A172 (cell line): ENCODE data around the gene FFAR1. TPM values are rescaled to one million over a fixed set of nuclear protein-coding genes. Genes with fewer than 3 reads are reported as not detected.

Experiments used
- DNase-seq: peaks from one replicate; pipeline ENCODE4 v3.0.0-alpha.2; 2015; ENCODE audit warnings: low spot score
- total RNA-seq: library from RNA; depleted of rRNA; stranded (reverse); fragments of >200 nt; shearing (Covaris generic); gene quantifications from 2 replicates; pipeline ENCODE4 v1.2.3, GENCODE V29; 2014; rRNA removed

The FFAR1 gene
- total RNA-seq, 1 experiment from 2014 or later: not detected

DNA sequence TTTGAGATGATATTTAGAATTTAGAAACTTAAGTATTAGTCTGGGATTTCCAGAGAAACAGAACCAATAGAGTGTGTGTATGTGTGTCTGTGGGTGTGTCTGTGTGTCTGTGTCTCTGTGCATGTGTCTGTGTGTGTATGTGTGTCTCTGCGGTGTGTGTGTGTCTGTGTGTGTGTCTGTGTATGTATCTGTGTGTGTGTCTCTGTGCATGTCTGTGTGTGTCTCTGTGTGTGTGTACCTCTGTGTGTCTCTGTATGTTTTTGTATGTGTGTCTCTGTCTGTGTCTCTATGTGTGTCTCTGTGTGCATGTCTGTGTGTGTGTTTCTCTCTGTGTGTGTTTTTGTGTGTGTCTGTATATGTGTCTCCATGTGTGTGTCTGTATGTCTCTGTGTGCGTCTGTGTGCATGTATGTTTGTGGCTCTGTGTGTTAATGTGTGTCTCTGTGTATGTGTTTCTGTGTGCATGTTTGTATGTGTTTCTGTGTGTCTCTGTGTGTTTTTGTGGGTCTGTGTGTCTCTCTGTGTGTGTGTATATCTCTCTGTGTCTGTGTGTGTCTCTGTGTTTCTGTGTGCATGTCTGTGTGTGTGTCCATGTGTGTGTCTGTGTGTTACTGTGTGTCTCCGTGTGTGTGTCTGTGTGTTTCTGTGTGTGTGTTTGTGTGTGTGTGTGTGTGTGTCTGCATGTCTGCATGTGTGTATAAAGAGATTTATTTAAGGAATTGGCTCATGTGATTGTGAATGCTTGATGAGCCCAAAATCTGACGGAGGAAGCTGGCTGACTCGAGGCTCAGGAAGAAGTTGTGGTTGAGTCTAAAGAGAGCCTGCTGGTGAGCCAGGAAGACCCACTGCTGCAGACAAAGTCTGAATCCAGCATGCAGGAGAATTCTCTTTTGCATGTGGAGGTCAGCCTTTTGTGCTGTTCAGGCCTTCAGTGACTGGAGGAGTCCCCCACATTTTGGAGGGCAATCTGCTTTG is 45.3 kb downstream of the FFAR1 start:
- DNase-seq: no peak

DNA sequence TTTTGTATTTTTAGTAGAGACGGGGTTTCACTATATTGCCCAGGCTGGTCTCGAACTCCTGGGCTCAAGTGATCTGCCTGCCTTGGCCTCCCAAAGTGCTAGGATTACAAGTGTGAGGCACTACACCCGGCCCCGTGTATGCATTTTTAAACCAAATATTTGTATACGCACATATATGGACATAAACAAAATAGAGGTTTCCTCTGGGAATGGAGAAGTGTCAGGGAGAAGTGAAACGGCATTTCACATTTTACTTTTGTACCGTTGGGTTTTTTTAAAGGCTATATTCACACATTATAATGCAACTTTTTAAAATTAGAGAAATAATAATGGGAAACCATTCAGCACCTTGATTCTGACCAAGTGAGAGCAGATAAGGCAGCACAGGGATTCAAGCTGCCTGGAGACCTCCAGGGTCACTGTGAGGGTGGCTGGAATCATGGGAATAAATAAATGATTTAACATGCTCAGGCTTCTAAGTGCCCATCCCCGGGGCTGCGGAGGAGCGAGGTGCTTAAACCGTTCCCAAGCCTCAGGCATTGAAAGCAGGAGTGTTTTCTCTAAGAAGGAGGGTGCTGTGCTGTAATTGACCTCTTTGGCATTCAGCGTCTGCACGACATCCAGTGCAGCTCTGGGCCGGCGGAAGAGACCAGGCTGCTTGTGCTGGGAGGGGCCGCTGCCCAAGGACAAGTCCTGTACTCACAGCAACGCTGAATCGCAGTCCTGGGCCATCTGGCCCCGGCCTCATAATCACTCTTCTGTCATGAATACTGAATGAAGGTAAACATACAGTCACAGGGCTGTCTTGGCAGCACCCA is 47.9 kb downstream of the FFAR1 start:
- DNase-seq: no peak

DNA sequence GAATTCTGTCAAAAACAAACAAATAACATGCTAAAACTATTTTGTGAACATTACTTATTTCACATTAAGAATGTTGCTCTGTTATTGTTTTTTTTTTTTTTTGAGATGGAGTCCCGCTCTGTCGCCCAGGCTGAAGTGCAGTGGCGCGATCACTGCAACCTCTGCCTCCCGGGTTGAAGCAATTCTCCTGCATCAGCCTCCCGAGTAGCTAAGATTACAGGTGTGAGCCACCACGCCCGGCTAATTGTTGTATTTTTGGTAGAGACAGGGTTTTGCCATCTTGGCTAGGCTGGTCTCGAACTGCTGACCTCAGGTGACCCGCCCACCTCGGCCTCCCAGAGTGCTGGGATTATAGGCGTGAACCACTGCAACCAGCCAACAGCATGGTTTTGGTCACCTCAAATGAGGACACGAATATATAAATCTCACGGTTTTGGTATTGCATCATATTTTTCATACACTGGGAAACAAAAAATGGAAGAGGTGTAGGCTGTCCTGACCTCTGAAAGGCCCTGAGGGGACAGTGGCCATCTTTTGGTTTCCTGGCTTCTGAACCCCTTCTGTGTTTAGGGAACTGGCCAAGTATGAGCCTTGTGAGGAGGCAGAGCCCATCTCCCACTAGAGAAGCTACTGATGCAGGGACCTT is 48.7 kb downstream of the FFAR1 start:
- no peak for DNase-seq

- no peak for DNase-seq
These were observed 49.4 kb downstream of the FFAR1 start for GRCh38 chr19:35397064-35397463.

Other genes starting within 250 kb of the FFAR1 start
- 4.8 TPM in 1 of 2 replicates, not detected in the other for gene FXYD3, start 232.1 kb upstream of the FFAR1 start, total RNA-seq
- gene LGI4, start 212.8 kb upstream of the FFAR1 start, total RNA-seq: 0.43 TPM in 1 of 2 replicates, not detected in the other
- gene FXYD1, start 209.1 kb upstream of the FFAR1 start, total RNA-seq: not detected in 2 replicates
- gene FXYD7, start 204.6 kb upstream of the FFAR1 start, total RNA-seq: not detected in 2 replicates
- gene FXYD5, start 193.2 kb upstream of the FFAR1 start, total RNA-seq: 93.9 and 103 TPM in 2 replicates
- gene FAM187B, start 119.2 kb upstream of the FFAR1 start, total RNA-seq: not detected in 2 replicates
- gene LSR, start 98.9 kb upstream of the FFAR1 start, total RNA-seq: 0.69 and 1.1 TPM in 2 replicates
- gene USF2, start 78.9 kb upstream of the FFAR1 start, total RNA-seq: 53.5 and 54.2 TPM in 2 replicates
- gene HAMP, start 65.4 kb upstream of the FFAR1 start, total RNA-seq: not detected in 2 replicates
- gene MAG, start 55.7 kb upstream of the FFAR1 start, total RNA-seq: not detected in 2 replicates
- gene CD22, start 18.7 kb upstream of the FFAR1 start, total RNA-seq: 3.4 and 7.6 TPM in 2 replicates
- gene FFAR3, start 10.6 kb downstream of the FFAR1 start, total RNA-seq: not detected in 2 replicates
- not detected in 2 replicates for gene GPR42, start 23.2 kb downstream of the FFAR1 start, total RNA-seq
- gene FFAR2, start 100.4 kb downstream of the FFAR1 start, total RNA-seq: not detected in 2 replicates
- not detected in 2 replicates for gene KRTDAP, start 142.6 kb downstream of the FFAR1 start, total RNA-seq
- 4.0 and 4.4 TPM in 2 replicates for gene DMKN, start 165.7 kb downstream of the FFAR1 start, total RNA-seq
- gene SBSN, start 180.4 kb downstream of the FFAR1 start, total RNA-seq: not detected in 2 replicates
- not detected in 2 replicates for gene GAPDHS, start 185.6 kb downstream of the FFAR1 start, total RNA-seq
- gene TMEM147, start 197.7 kb downstream of the FFAR1 start, total RNA-seq: 167 and 204 TPM in 2 replicates
- gene ATP4A, start 215.8 kb downstream of the FFAR1 start, total RNA-seq: not detected in 2 replicates
- gene PMIS2, start 238.3 kb downstream of the FFAR1 start, total RNA-seq: not detected in 2 replicates